Measurements from ENCODE around the gene ABI3BP. TPM values are rescaled to one million over a fixed set of nuclear protein-coding genes. Genes with fewer than 3 reads are reported as not detected.

Gene ABI3BP
- total RNA-seq, 1 experiment from 2014 or later = 0.74 TPM

DNA sequence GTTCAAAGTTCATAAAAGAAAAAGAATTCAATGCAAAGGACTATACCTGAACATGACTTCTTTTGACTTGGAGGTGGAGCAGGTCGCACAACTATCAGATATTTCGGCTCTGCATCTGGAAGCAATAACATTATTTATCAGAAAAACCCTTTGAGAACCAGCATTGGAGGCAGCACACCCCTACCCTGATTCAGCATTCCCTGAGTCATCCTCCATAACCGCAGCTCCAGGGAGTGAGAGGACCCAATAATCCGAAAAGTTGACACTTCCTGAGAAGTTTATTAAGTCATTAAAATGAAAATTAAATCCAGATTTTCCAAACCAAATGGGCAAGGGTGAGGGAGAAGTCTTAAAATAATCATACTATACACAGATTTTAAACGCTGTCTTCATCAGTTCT is 90.6 kb downstream of the ABI3BP start (continued):
- TF ChIP-seq, protein P1, sequence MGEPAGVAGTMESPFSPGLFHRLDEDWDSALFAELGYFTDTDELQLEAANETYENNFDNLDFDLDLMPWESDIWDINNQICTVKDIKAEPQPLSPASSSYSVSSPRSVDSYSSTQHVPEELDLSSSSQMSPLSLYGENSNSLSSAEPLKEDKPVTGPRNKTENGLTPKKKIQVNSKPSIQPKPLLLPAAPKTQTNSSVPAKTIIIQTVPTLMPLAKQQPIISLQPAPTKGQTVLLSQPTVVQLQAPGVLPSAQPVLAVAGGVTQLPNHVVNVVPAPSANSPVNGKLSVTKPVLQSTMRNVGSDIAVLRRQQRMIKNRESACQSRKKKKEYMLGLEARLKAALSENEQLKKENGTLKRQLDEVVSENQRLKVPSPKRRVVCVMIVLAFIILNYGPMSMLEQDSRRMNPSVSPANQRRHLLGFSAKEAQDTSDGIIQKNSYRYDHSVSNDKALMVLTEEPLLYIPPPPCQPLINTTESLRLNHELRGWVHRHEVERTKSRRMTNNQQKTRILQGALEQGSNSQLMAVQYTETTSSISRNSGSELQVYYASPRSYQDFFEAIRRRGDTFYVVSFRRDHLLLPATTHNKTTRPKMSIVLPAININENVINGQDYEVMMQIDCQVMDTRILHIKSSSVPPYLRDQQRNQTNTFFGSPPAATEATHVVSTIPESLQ (CRISPR knock-in tag; IDR thresholded peaks at IDR 0.05) = no peak
- TF ChIP-seq, protein P2, sequence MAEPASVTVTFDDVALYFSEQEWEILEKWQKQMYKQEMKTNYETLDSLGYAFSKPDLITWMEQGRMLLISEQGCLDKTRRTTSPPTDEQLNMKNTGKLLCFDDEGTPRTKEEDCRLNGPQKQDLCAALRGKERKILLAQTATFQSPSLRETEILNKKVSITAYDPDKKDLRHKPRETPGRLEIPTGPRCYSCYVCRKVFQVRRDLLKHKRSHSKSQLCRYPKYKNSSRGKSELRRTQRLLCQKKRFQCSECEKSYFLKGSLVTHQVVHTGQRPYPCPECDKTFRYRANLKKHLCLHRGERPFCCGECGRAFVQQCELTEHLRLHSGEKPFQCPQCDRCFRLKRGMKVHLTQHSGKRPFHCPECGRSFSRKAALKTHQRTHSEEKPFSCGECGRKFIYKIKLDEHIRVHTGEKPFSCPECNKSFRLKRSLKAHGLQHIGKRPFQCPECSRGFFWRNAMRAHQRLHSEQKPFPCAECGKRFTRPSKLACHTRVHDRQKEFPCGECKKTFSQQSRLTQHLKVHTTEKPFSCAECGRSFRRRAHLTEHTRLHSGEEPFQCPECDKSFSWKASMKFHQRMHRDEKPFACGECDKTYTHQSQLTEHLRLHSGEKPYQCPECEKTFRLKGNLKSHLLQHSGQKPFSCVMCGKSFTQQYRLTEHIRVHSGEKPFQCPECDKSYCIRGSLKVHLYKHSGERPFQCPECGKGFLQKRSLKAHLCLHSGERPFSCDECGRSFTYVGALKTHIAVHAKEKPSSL (CRISPR knock-in tag; conservative IDR thresholded peaks at IDR 0.05) = no peak
- TF ChIP-seq, protein P3, sequence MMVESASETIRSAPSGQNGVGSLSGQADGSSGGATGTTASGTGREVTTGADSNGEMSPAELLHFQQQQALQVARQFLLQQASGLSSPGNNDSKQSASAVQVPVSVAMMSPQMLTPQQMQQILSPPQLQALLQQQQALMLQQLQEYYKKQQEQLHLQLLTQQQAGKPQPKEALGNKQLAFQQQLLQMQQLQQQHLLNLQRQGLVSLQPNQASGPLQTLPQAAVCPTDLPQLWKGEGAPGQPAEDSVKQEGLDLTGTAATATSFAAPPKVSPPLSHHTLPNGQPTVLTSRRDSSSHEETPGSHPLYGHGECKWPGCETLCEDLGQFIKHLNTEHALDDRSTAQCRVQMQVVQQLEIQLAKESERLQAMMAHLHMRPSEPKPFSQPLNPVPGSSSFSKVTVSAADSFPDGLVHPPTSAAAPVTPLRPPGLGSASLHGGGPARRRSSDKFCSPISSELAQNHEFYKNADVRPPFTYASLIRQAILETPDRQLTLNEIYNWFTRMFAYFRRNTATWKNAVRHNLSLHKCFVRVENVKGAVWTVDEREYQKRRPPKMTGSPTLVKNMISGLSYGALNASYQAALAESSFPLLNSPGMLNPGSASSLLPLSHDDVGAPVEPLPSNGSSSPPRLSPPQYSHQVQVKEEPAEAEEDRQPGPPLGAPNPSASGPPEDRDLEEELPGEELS (CRISPR knock-in tag; IDR thresholded peaks at IDR 0.05) = no peak

DNA sequence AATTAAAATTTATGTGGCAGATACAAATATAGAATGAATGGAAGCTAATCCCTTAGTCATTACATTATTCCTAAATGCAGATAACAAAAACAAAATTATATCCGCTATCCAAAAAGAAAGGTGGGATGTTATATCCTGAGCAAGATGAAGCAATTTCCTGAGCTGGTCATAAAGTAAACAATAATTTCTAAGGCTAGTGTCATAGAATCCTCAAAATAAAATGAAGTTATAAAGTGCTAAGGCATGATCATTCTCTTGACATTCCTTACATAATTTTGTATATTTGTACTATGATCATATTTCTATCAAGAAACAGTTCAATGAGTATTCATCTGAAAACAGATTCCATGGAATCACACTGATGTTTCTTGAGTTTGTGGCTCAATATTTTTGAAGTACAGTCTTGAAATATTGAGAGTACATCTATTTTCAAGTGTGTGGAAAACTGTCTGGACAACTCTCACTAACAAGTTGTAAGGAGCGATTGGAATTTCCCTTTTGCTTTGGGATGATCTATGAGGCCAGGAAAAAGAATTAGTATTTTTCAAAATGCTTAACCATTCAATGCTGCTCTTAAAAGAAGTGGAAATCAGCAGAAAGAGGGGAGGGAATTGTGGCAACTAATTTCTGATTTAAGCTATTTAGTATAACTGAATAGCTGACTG is 92.4 kb downstream of the ABI3BP start:
- Mint-ChIP-seq H3K27me3 (ENCODE audit: low read depth) (no peaks in the 10 kb centered on the region), H3K4me3 (no peak overlapping the region), H3K36me3 (no peaks in the 10 kb centered on the region), H3K9me3 (peaks cover 3% of the 10 kb centered on the region; the same call in 1 of the 2 replicates), H3K27ac (no peak overlapping the region), H3K4me1 (no peaks in the 10 kb centered on the region)
- no peak for ATAC-seq
- no peak for DNase-seq (ENCODE audit: low spot score)
- ChIA-PET POLR2A (interaction anchor here (0.6 to 0.7 kb wide), 3 partner anchors 165 to 516 kb away, joined by 3 to 5 read pairs (median 4); no protein-coding TSS in a partner anchor), CTCF (no interaction called here)
- TF ChIP-seq, protein P4, sequence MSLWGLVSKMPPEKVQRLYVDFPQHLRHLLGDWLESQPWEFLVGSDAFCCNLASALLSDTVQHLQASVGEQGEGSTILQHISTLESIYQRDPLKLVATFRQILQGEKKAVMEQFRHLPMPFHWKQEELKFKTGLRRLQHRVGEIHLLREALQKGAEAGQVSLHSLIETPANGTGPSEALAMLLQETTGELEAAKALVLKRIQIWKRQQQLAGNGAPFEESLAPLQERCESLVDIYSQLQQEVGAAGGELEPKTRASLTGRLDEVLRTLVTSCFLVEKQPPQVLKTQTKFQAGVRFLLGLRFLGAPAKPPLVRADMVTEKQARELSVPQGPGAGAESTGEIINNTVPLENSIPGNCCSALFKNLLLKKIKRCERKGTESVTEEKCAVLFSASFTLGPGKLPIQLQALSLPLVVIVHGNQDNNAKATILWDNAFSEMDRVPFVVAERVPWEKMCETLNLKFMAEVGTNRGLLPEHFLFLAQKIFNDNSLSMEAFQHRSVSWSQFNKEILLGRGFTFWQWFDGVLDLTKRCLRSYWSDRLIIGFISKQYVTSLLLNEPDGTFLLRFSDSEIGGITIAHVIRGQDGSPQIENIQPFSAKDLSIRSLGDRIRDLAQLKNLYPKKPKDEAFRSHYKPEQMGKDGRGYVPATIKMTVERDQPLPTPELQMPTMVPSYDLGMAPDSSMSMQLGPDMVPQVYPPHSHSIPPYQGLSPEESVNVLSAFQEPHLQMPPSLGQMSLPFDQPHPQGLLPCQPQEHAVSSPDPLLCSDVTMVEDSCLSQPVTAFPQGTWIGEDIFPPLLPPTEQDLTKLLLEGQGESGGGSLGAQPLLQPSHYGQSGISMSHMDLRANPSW (CRISPR knock-in tag; conservative IDR thresholded peaks at IDR 0.05; ENCODE audit: low read depth) = no peak
- TF ChIP-seq ZNF423 (CRISPR knock-in tag; IDR thresholded peaks at IDR 0.05) (no peak), ZNF396 (CRISPR knock-in tag; IDR thresholded peaks at IDR 0.05; ENCODE audit: borderline replicate concordance) (no peak)
- TF ChIP-seq, protein P5, sequence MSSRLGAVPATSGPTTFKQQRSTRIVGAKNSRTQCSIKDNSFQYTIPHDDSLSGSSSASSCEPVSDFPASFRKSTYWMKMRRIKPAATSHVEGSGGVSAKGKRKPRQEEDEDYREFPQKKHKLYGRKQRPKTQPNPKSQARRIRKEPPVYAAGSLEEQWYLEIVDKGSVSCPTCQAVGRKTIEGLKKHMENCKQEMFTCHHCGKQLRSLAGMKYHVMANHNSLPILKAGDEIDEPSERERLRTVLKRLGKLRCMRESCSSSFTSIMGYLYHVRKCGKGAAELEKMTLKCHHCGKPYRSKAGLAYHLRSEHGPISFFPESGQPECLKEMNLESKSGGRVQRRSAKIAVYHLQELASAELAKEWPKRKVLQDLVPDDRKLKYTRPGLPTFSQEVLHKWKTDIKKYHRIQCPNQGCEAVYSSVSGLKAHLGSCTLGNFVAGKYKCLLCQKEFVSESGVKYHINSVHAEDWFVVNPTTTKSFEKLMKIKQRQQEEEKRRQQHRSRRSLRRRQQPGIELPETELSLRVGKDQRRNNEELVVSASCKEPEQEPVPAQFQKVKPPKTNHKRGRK (CRISPR knock-in tag; IDR thresholded peaks at IDR 0.05; ENCODE audit: borderline replicate concordance) = no peak

DNA sequence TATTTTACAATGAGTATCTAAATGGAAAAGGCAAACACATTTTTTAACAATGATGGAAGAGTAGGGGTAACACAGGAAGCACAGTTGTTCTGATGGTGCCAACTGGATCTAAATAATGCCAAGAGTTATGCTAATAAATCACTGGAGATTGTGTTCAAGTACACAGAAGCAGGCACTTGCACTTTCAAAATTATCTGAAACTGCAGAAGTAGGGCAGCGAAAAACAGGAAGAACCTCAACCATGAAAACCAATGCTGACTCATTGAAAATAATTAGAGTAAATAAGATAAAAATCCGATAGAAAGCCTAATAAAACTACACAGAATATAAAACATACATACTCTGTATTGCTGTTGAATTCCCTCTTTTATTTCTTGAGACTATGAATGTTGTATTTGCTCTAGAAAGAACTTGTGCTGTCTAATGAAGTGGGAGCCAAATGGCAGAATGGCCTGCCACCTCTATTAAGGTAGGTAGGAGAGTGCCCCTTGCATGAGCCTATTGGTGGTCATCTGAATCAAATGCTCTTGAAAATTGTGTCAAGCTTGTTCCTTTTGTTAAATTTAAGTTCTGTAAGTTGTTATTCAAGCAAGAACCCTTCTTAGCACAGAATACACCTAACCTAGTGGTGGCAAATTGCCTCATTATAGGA is 93.7 kb downstream of the ABI3BP start:
- ChIA-PET POLR2A (no interaction called here), CTCF (no interaction called here)
- Mint-ChIP-seq H3K27ac (no peak overlapping the region), H3K9me3 (peaks cover 3% of the 10 kb centered on the region; the same call in 1 of the 2 replicates), H3K36me3 (no peaks in the 10 kb centered on the region), H3K4me1 (no peaks in the 10 kb centered on the region), H3K4me3 (no peak overlapping the region), H3K27me3 (ENCODE audit: low read depth) (no peaks in the 10 kb centered on the region)
- ATAC-seq (no peak), DNase-seq (ENCODE audit: low spot score) (no peak)
- TF ChIP-seq NR3C1 (CRISPR knock-in tag; conservative IDR thresholded peaks at IDR 0.05; ENCODE audit: low read depth) (no peak), ATF1 (CRISPR knock-in tag; IDR thresholded peaks at IDR 0.05) (no peak)
- TF ChIP-seq, protein P6, sequence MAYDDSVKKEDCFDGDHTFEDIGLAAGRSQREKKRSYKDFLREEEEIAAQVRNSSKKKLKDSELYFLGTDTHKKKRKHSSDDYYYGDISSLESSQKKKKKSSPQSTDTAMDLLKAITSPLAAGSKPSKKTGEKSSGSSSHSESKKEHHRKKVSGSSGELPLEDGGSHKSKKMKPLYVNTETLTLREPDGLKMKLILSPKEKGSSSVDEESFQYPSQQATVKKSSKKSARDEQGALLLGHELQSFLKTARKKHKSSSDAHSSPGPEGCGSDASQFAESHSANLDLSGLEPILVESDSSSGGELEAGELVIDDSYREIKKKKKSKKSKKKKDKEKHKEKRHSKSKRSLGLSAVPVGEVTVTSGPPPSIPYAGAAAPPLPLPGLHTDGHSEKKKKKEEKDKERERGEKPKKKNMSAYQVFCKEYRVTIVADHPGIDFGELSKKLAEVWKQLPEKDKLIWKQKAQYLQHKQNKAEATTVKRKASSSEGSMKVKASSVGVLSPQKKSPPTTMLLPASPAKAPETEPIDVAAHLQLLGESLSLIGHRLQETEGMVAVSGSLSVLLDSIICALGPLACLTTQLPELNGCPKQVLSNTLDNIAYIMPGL (CRISPR knock-in tag; IDR thresholded peaks at IDR 0.05) = no peak
- TF ChIP-seq, protein P1 (CRISPR knock-in tag; IDR thresholded peaks at IDR 0.05) = no peak
- TF ChIP-seq, protein P3 (CRISPR knock-in tag; IDR thresholded peaks at IDR 0.05) = no peak
- TF ChIP-seq, protein P7, sequence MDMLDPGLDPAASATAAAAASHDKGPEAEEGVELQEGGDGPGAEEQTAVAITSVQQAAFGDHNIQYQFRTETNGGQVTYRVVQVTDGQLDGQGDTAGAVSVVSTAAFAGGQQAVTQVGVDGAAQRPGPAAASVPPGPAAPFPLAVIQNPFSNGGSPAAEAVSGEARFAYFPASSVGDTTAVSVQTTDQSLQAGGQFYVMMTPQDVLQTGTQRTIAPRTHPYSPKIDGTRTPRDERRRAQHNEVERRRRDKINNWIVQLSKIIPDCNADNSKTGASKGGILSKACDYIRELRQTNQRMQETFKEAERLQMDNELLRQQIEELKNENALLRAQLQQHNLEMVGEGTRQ (CRISPR knock-in tag; IDR thresholded peaks at IDR 0.05) = no peak
